ENCODE results near the gene PHACTR3.

Gene PHACTR3

GRCh38 chr20:59737816-59738215 lies 133.5 kb downstream of the PHACTR3 start:
- no peak for DNase-seq

- DNase-seq: no peak
These were observed 134.5 kb downstream of the PHACTR3 start for GRCh38 chr20:59738851-59739250.

DNA sequence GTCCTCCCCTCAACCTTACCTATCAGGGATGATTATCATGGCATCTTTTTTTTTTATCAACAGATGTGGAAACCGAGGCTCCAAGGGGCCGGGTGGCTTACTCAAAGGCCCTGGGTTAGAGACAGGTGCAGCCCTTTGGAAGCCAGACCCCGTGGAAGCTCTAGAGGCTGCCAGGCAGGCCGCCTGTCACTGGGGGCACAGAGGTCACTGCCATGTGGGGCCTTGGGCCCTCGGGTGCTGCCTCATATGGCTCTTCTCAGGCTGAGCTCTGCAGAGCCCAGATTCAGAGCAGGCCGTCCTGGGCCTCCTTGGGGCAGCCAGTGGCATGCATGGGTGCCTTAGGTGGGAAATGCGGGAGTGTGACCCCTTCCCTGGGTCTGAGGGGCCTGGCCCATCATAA lies 136.3 kb downstream of the PHACTR3 start:
- no peak for DNase-seq

GRCh38 chr20:59741073-59741472 lies 136.7 kb downstream of the PHACTR3 start:
- no peak for DNase-seq

- DNase-seq: no peak
These were observed 138.2 kb downstream of the PHACTR3 start for GRCh38 chr20:59742351-59743095.

- DNase-seq: no peak
These were observed 139.0 kb downstream of the PHACTR3 start for GRCh38 chr20:59743308-59743707.

- no peak for DNase-seq
These were observed 139.6 kb downstream of the PHACTR3 start for GRCh38 chr20:59743767-59744485.

- DNase-seq: no peak
These were observed 140.4 kb downstream of the PHACTR3 start for GRCh38 chr20:59744756-59745155.

GRCh38 chr20:59745201-59745600 lies 140.9 kb downstream of the PHACTR3 start:
- no peak for DNase-seq

- no peak for DNase-seq
These were observed 141.4 kb downstream of the PHACTR3 start for GRCh38 chr20:59745716-59746115.

DNA sequence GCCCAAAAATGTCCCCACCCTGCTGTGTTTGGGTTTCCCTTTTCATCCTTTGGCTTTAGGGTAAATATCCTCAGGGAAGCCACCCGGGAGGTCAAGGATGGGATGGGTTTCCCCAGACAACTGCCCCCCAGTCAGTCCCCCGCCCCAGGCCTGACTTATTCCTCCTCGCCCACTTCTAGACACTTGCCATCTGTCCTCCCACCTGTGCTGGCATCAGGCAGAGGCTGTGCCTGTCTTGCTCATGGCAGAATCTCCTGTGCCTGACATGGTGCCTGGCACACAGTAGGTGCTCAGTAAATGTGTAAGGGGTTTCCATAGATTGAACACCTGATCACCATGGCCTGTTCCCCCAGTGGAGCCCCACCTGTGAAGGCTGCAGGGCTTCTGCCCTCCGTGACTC lies 141.8 kb downstream of the PHACTR3 start:
- DNase-seq: no peak

GRCh38 chr20:59747671-59748515 lies 143.6 kb downstream of the PHACTR3 start:
- DNase-seq: no peak

DNA sequence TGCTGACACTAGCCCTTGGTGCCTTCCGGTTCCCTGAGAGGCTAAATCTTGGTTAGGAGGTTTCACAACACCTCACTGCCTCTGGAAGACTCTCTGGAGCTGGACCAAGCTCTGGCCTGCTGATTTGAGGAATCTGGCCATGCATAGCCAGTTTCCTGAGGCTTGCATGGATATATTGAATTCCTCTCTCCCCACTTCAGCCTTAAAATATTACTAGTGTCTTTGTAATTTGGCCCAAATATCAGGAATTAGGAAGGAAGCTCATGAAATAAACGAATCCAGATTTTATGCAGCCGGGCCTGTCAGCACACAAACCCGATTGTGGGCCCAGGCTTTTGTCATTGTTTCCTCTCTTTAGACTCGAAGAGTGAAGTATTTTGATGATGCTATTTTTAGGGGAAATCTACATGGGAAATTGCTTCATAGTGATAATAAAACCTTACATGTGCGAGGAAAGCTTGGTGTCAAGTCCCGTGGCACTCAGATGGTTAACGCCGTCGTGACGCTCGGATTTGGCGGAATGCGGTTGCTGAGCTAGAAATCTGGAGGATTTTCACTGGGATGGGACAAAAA lies 144.4 kb downstream of the PHACTR3 start:
- no peak for DNase-seq

DNA sequence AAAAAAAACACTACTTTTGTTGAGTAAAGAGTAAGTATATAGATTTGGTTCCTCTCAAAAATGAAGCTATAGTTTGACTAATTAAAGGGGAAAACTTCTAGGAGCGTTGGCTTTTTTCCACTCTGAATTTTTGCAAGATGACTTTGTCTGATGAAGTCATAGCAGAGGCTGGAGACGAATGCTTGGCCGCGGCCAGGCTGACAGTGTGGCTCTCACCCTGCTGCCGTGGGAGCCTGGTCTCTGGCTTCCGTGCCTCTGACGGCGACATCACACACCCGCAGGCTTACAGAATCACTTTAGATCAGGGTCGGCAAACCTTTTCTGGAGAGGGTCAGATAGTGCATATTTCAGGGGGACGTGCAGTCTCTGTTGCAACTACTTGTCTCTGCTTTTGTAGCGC lies 145.0 kb downstream of the PHACTR3 start:
- no peak for DNase-seq

DNA sequence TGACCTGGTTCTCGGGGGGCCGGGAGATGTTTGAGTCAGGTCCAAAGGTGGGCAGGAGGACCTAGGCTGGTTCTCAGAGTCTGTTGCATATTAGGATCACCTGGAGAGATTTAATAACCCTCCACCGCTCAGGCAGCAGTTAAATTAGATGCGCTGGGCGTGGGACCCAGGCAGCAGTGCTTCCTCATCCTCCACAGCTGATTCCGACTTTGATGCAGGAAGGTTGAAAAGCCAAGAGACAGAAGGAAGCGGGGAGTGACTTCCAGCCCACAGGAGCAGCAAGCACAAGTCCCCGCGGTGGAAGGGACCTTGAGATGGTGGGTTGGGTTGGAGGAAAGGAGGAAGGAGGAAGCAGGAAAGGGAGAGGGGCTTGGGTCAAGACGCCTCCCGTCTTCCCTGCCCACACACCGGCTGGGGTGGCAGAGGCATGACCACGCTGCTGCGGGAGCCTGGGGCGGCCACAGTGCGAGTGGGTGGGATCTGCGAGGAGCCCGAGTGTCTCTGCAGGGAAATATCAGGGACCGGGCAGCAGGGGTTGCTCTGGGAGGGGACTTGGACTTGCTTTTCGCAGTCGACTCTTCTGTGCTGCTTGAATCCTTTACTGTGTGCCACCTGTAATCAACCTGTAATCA lies 146.0 kb downstream of the PHACTR3 start:
- DNase-seq: no peak

- DNase-seq: no peak
These were observed 146.9 kb downstream of the PHACTR3 start for GRCh38 chr20:59751075-59751711.

- no peak for DNase-seq
These were observed 147.8 kb downstream of the PHACTR3 start for GRCh38 chr20:59752101-59752586.

- DNase-seq: no peak
These were observed 148.5 kb downstream of the PHACTR3 start for GRCh38 chr20:59752704-59753460.

- no peak for DNase-seq
These were observed 149.5 kb downstream of the PHACTR3 start for GRCh38 chr20:59753836-59754235.

DNA sequence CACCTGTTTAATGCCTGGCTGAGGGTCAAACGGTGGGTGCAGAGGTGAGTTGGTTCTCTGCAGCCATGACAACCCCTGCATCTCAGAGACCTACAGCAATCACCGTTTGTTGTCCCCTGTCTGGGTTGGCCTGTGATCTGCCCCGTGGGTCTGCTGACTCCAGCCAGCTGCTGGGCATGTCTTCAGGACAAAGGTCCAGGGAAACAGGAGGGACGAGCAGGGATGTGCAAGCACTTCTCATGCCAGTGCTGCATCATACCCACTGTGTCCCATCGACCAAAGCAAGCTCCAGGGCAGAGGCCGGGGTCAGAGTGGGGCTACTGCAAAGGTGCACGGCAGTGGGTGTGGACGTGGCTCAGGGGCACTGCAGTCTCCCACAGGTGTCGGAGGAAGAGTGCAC lies 150.2 kb downstream of the PHACTR3 start:
- no peak for DNase-seq

- no peak for DNase-seq
These were observed 151.9 kb downstream of the PHACTR3 start for GRCh38 chr20:59756241-59756640.

Data from HCEC 1CT (cell line).